Hippocampal formation (tissue), 2 donors: Measurements from ENCODE around the gene SFXN5.

ENCODE experiments used
- DNase-seq, 2 donors: peaks; one replicate each; lab custom pipeline; 2025; lab: John Stamatoyannopoulos, UW

Gene SFXN5

DNA sequence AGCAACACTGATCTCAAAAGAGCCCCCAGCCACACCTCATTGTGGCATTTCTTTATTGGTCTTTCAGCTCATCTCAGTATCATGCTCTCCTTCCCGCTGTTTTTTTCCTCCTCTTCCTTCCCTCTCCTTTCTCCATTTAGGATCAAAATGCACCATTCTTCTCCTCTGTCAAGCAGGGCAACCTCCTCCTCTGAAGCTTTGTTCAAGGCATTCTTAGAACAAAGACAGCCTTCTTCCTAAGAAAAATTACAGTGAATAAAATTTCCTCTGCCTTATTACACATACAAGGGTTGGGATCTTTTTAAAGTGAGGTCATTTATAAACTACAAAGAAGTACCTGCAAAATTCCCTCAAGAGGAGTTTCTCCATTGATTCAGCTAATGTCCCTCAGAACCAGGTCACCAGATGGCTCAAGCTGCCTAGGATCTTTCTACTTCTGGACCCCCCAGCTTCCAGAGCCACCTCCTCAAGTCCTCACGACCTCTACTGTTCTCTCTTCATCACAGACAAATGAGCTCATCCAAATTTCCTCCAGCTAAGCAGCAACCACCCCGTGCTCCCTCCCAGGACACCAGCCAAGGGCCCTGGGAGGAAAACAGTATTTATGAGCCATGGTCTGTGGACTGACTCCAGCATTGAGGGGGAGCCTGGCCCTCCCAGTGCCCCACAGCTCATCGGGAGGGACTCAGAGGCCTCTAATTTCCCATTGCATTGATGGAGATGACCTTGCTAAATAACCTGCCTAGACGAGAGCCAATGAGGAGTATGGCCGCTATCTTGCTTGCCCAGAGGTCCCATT is 18.0 kb downstream of the SFXN5 start:
- peak; percentile 19 to 35 for DNase-seq

DNA sequence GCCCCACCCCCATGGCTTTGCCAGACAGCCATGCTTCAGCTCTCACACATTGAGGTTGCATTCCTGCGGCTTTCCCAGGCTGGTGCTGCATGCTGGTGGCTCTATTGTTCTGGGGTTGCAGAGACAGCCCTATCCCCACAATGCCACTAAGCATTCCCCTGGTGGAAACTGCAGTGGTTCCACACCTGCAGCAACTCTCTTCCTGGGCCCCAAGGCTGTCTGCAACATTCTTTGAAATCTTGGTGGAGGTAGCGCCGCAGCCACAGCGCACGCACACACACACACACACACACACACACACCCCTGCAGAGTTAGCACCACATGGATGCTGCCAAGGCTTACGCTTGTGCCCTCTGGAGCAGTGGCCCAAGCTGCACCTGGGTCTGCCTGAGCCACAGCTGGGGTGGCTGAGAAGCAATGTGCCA is 21.4 kb downstream of the SFXN5 start:
- no peak for DNase-seq

DNA sequence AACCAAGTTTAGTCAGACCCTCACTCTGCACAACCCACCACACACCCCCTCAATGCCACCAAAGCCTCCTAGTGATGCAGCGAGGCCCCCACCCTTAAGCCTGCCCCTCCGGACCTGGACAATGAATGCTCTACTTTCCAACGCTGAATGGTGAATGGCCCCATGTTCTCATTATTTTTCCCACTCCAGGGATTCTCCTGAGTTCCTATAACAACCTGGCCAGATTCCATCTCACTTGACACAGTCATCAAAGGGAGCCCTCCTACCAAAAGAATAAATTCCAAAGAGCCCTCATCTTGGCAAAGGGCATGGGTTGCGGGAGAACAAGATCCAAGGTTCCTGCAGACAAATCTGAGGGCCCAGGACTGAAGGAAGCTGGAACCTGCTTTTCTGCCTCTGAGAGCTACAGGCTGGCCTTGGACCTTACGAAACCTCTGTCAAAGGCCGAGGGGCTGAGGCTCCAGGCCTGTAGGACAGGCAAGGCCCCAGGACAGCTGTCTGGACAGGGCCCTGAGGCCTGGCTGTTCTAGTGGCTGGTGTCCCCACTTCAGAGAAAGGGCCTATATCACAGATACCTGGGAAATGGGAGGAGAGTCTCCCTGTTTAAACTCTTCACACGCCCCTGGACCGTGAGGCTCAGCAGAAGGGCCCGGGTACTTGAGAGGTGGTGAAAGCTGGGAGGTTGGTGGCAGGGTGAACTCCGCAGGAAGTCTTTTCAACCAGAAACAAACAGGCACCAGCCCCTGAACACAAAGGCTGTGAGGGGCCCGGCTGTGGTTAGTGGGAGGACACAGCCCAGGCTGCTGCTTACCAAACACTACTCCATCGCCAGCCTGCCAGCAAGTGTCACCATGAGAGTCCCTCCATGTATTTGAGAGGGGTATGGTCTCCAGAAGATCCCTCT is 27.3 kb downstream of the SFXN5 start:
- DNase-seq, result peak in 1 of 2 donors; percentile 52

DNA sequence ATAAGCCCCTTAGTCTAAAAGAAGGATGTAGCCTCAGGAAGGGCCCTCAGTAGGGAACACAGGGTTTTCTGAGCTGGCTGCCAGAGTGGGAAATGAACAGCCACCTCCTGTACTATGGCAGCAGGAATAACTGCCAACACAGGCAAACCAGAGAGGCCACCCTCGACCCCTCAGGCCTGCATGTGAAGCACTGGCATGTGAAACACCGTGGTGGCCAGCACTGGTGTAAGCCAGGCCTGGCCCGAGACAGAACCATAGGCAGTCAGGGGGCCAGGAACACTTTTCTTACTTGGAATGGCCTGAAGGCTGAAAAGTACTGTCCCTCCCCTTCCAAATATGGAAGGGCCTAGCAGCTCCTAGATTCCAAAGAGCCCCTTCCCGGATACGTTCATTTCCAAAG is 28.2 kb downstream of the SFXN5 start:
- DNase-seq, result peak in 1 of 2 donors; percentile 26

DNA sequence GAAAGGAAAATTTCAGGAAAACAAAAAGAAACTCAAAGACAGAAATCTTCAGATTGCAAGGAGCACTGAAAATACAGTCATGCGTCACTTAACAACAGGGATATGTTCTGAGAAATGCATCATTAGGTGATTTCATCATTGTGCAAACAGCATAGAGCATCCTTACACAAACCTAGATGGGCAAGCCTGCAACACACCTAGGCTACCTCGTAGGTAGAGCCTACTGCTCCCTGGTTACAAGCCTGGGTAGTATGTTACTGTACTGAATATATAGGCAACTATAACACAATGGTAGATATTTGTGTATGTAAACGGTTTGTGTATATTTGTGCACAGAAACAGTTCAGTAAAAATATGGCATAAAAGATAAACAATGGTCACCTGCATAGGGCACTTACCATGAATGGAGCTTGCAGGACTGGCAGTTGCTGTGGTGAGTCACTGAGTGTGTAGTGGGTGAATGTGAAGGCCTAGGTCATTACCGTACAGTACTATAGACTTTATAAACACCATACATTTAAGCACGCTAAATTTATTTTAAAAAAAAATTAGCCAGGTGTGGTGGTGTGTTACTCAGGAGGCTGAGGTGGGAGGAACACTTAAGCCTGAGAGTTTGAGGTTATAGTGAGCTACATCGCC is 33.4 kb downstream of the SFXN5 start:
- no peak for DNase-seq

DNA sequence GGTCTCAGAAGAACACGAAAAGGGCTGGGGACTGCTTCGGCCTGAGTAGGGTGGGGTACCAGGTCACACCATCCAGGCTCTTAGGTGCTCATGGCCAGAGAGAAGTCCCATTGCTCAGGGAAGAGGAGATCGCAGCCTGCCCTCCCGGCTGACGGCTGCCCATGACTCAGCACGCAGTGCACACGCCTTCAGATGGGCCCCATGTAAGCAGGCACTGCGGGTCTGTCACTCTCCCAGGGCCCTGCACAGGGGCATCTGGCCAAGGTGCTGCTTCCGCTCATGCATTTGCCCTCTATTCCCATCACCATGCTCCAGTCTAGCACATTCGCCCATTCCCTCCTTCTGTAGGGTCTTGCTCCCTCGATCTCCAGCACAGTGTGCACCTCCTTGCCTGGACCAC is 34.7 kb downstream of the SFXN5 start:
- DNase-seq, result no peak

DNA sequence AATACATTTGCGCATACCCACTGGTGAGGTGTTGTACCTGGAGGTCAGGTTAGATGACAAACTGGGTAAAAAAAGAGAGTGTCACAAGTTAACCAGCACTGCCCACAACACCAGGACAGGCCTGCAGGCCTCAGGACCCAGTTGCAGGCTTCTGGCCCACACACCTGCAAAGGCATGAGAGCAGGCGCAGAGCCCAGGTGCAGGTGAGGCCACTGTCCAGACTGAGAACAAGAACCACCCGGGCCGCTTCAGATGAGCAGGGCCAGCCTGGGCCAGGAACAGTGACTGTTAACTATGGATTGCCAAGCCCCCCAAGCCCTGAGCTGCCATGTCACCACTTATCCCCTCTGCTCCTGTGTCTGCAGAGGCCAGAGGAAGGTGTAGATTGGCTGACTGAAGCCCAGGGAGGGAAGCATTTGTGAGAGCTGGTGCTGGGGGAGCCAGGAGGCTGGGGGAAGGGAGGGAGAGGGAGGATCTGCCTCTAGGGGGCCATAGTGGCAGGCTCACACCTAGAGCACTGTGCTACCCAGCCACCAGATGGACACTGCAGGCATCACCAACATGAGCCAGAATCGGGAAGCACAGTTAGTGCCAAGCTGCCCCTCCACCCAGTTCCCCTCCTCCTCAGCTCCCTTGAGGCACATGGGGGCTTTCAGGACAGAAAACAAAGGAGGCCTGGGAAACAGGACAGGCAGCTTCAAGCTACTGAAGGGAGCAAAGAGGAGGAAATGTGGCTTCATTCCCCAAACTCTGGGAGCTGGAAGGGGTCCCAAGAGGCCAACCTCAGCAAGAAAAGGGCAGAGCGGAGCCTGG is 35.4 kb downstream of the SFXN5 start:
- DNase-seq, result peak; percentile 25 to 56

DNA sequence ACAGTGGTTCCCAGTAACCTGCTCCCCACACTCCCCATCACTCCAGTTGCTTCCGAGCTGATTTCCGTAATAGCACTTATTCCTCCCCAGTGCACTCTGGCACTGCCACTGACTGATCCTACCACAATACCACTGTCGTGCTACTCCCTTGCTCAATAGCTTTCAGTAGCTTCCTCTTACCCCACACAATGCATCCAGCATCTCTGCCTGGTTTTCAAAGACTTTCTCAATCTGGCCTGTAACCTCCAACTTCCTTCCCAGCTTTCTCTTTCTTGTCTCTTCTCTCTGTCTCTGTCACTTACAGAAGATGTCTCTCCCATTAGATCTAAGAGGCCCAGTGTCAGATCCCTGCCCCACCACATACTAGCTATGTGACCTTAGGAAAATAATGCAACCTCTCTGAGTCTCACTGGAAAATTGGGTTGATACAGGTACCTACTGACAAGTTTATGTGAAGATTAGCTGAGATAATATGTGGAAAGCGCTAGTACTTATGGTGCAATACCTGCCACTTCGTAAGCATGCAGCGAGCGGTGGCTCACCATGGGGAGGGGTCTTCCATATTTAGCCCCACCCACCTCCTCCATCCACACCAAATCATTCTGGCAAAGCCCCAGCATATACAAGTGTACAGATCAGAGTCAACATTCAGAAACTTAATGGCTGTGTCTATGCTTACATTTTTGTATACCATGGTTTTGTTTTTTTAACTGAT is 36.7 kb downstream of the SFXN5 start:
- DNase-seq, result no peak

DNA sequence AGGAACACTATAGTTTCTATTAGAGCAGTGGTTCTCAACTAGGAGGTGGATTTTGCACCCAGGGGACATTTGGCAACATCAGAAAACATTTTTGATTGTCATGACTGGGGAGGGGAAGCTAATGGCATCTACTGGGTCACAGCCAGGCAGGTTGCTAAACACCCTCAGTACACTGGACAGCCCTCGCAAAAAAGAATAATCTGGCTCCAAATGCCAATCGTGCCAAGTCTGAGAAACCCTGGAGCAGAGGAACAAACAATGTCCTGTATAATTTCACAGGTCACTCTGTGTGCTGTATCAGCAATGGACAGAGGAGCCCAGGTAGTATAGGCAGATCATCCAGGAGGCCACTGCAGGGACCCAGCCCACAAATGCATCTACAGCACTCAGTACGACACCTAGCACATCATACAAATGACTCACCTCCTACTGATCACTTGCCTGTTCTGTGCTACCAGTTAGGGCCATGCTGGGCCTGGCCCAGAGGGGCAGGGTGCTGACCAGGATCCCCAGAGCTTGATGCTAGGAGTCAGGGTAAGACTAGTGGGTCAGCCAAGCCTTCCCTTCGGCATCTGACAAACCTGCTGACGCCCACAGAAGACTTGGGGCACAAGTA is 37.6 kb downstream of the SFXN5 start:
- DNase-seq, result no peak

DNA sequence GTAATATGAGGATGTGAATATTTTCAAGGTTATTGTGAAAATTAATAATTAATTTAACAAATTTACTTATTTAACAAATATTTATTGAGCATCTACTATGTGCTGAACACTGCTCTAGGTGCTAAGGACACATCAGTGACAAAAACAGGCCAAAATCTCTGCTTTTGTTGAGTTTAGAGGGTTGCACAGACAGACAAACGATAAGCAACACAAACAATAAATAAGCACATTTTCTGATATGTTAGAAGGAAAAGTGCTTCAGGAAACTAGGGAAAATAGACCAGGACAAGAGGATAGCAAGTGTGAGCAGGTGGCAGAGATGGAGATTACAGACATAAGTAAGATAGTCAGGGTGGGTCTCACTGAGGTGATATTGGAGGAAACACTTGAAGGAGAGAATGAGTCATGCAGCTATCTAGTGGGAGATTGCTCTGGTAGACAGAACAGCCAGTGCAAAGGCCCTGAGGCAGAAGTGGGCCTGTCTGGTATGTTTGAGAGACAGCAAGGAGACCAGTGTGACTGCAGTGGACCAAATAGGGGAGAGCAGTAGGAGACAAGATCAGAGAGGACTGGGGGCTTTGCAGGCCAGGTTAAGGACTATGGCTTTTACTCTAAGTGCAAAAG is 38.3 kb downstream of the SFXN5 start:
- DNase-seq, result no peak

DNA sequence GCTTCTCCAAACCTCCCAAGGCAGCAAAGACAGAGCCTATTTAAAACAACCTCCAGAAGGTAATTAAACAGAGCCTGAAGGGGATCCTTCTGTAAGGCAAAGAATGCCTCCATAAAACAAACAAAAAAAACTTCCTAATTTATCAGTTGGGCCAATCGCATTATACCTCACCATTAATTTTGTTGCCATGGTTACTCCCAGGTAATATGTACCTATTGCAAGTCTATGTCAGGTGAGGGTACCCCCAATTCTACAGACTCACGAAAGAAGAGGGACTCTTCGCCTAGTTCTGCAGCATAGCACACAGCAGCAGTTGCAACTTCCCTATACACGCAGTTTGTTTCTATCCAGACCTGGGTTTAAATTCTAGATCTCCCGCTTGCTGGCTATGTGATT is 38.8 kb downstream of the SFXN5 start:
- no peak for DNase-seq

DNA sequence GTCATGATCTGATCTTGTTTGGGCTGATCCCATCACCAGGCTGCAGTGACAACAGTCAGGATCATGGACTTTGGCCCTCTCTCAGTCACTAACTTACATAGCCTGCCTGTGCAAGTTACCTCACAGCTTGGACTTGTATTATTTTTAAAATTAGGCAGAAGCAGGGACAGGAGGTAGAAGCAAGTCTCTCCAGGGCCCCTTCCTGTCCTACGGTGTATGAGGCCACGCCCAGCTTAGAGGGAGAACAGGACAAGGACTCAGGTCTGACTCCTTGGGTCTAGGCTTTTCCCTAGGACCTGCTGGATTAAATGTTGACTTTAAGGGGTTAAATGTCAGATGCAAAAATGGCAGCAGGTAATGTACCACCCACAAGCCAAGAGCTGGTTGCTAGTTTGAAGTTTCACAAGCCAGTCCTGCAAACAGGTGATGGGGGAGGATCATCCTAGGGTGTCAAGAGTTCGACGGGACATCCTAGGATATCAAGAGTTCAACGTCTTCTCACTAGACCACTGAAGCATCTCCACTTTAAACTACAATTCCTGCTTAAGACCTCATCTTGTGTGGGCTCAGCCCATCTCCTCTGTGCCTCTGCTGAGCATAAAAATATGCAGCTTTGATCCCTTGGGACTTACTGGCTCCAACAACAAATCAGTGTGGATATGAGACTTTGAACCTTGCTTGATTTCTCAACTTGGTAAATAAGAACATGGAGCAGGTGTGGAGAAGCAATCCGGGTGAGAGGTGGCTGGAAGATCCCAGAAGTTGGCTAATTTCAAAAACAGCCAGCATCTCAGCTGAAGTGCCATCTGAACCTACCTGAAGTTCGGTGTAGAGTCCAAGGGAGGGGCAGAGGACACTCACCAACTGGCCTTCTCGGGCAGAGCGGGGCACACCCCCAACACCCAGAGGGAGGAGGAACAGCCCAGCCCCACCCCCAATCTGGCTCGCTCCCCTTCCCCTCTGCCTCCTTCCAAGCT is 39.5 kb downstream of the SFXN5 start:
- no peak for DNase-seq

DNA sequence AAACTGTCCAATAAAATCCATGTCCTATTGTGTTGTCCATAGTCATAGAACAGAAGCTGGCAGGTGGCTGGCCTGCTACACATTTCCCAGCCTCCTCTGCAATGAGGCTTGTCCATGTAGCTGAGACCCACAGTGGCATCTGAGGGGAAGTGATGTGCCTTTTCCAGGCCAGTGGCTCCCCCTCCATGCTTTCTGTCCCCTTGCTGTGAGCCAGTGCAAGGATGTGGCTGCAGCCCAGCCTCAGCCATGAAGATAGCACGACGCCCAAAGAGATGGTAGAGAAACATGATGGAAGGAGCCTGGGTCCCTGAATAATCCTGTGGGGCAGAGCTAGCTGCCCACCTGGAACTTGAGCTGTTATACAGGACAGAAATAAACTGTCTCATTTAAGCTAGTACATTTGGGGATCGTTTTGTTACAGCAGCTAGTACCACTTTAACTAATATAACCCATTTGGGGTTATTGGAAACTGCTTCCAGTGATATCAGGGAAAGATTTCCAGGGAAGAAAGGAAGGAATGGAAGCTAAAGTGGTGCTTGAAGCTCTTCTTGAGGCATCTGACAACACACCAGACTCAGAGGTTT is 40.3 kb downstream of the SFXN5 start:
- no peak for DNase-seq

DNA sequence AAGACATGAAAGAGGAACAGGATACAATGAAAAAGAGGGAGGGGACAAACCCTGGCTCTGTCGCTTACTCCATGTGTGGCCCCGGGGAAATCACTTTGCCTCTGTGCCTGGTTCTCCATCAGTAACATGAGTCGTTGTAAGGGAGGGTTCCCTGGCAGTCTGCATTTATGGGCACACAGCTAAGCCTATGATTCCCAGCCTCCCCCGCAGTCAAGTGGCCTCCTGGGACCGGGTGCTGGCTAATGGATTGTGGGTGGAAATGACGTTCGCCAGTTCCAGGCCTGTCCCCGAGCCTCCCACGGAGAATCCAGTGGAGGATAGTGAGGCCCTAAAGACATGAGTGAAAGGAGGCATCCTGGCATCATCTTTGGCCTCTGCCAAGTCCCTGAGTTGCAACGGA is 42.7 kb downstream of the SFXN5 start:
- DNase-seq, result no peak

DNA sequence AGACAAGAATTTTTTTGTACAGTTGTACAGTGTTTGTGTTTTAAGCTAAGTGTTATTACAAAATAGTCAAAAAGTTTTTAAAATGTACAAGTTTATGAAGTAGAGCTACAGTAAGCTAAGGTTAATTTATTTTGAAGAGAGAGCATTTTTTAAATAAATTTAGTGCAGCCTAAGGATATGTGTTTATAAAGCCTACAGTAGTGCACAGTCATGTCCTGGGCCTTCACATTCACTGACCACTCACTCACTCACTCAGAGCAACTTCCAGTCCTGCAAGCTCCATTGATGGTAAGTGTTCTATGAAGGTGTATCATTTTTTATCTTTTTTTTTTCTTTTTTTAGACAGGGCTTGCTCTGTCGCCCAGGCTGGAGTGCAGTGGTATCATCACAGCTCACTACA is 44.2 kb downstream of the SFXN5 start:
- no peak for DNase-seq

DNA sequence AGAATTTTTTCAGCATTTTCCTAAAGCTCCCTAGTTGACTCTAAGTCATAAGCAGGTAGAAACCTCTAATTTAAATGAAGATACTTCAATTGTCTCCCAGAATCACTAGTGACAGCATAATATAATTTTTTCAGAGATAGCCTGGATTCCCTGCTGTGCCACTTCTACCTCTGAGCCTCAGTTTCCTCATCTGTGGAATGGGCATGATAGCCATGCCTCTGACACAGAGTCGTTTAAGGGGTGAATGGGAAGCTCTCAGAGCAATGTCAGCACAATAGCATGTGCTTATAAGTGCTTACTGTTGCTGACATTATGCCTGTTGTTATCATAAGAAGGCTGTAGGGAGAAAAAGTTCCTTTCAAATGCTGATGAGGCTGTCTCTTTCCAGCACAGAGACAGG is 48.0 kb downstream of the SFXN5 start:
- DNase-seq, result no peak

DNA sequence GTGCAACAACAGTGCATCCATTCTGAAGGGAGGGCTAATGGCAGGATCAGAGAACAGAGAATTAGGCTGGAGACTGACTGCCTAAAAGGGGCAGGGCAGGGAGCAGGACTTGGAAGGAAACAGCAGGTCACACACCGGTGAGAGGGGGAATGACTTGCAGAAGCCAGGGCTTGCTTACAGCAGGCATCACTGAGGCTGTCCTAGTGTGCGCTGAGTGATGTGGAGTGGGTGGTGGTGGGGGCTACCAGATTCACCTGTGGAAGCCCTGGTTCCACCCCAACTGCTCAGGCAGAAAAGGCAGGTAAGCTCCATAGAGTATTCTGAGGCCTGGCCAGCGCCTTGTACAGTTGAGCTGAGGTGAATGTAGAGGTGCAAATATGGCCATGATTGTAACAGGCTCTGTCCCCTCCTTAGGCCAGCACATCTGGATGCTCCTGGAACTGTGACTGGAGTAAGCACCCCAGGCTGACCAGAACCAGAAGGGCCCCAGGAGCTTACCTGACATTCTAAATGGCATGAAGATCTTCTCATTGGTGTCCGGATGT is 49.4 kb downstream of the SFXN5 start:
- DNase-seq, result no peak

DNA sequence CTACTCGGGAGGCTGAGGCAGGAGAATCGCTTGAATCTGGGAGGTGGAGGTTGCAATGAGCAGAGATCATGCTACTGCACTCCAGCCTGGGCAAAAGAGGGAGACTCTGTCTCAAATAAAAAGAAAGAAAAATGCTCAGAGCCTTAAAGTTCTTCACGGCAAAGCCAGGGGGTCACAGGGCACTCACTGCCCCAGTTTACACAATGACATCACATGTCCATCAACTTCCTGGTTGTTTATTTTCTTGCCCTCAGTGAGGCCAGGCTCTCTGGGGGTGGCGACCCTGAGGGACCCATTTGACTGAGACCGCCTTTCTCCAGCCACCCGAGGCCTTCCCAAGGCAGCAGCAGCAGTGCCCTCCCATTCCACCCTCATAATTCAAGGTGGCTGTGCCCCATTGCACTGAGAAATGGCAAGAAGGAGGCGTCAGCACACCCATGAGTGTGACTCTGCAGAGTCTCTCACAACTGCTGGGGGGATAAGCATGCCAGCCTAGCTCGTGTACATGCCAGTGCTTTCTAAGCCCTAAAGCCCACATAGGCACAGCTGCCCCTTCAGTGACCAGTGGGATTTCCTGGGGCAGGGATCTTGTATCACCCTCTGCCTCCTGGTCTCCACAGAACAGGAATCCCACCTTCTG is 50.0 kb downstream of the SFXN5 start:
- DNase-seq, result no peak
